ENCODE data around the gene ADCY9.

DNA sequence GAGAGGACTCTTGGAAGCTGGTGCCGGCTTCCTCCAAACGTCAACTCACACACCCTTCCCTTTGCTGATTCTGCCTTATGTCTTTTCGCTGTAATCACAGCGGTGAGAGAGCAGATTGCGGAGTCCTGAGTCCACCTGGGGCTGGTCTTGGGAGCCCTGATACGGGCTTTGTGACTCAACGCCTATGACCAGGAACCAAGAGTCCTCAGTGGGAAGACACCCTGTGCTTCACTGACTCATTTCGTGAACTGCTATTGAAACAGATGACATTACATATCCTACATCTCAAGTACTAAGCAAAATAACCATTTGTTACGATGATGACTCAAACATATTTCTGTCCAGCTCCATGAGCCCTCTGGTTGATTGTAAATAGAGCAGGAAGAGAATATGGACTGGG is 145.0 kb downstream of the ADCY9 start:
- TF ChIP-seq POLR2A (IDR thresholded peaks at IDR 0.05; ENCODE audit: low read depth, low read length) (no peak), TAF1 (IDR thresholded peaks at IDR 0.05; ENCODE audit: low read depth, low read length) (no peak), SPI1 (IDR thresholded peaks at IDR 0.05; ENCODE audit: low read depth, low read length) (no peak), POLR2AphosphoS5 (IDR thresholded peaks at IDR 0.05; ENCODE audit: low read depth, low read length) (no peak)

Measured in GM12891 (cell line).